HG03045 (cell line): ENCODE data around the gene RXRA.

Experiments
- ATAC-seq: cut with Tn5 transposase; IDR thresholded peaks from one replicate; pipeline ENCODE4 v1.9.1; 2021; ENCODE audit warnings: mild to moderate bottlenecking, moderate library complexity; ENCODE audit not compliant: unreplicated experiment

RXRA gene

DNA sequence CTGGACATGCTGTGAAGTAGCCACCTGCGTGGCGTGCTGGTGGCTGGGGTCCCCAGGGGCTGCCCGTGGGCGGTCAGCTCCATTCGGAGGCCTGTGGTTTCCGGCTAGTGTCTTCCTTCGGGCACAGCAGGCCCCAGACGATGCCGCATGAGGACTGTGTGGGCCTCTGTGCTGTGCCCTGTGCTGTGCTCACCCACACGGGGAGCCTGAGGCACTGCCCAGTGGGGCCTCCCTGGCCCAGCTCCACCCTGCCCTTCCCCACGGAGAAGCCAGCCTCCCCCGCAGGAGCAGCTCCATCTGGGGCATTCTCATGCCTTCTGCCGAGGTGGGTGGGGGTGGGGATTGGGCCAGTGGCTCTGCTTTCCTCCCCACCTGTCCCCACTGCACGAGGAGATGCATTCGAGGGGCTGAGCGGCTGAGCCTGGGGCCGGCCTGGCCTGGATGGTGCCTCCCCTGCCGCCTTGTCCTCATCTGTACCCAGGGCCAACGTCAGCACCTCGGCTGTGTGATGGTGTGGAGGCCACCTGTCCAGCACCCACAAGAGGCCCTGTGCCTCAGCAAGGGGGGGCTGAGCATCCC lies 24.2 kb downstream of the RXRA start:
- ATAC-seq, result no peak

- ATAC-seq, result no peak
Observed at GRCh38 chr9:134351606-134352176, 25.4 kb downstream of the RXRA start.

DNA sequence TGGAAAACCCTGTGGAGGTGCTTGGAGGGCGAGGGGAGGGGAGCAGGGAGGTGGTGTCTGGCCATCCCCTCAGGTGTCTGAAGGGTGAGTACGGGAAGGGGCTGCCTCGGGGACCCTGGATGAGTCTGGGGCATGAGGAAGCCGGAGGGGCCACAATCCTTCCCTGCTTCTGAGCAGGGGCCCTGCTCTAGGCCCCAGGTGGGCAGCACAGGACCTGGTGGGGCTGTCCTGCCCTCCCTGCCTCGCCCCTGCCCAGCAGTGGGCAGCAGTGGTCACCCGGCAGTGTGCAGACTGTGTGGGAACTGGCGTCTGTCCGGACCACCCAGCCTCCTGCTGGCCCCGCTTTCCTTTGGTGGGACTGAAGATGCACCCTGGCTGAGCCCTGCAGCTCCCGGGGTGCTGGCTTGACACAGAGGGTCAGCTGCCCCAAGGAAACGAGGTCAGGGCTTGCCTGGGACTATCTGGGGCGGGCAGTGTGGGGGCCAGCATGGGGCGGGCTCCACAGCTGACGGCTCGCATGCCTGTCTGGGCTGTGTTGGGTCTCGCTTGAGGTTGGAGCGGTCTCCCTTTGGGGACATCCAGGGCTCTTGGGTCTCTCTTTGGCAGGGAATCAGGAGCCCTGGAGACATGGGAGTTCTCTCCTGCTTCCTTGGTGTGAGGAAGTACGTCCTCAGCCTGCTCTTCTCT lies 26.1 kb downstream of the RXRA start:
- no peak for ATAC-seq

GRCh38 chr9:134353539-134353938 lies 27.3 kb downstream of the RXRA start:
- ATAC-seq, result no peak

- no peak for ATAC-seq
Observed at GRCh38 chr9:134355158-134355557, 28.9 kb downstream of the RXRA start.

DNA sequence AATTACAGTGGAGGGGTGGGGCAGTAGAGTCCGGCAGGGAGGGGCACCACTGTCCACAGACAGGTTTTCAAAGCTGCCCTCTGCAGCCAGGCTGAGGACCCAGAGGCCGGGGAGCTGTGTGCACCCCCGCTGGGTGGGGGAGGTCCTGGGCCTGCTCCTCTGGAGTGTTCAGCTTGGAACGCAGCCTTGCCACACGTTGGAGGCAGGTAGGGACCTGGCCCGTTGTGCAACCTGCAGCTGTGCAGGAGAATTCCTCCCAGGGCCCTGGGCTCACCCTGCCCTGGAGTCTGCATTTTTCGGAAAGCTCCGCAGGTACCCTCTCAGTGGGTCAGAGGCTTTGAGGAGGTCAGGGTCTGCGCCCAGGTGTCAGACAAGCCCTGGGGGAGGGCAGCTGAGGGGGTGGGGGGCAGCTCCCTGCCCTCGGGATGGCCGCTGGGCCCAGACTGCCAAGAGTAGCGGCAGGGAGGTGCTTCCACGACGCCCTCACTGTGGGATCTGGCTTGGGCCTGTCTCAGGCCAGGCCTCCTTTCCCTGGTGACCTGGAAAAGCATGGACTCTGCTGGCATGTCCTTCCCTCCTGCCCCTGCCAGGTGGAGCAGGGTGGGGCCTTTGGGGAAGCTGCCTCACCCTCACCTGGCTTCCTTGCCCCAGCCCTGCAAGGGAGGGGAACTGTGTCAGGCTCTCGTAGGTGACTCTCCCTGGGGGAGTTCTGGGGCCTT lies 29.5 kb downstream of the RXRA start:
- ATAC-seq, result no peak

DNA sequence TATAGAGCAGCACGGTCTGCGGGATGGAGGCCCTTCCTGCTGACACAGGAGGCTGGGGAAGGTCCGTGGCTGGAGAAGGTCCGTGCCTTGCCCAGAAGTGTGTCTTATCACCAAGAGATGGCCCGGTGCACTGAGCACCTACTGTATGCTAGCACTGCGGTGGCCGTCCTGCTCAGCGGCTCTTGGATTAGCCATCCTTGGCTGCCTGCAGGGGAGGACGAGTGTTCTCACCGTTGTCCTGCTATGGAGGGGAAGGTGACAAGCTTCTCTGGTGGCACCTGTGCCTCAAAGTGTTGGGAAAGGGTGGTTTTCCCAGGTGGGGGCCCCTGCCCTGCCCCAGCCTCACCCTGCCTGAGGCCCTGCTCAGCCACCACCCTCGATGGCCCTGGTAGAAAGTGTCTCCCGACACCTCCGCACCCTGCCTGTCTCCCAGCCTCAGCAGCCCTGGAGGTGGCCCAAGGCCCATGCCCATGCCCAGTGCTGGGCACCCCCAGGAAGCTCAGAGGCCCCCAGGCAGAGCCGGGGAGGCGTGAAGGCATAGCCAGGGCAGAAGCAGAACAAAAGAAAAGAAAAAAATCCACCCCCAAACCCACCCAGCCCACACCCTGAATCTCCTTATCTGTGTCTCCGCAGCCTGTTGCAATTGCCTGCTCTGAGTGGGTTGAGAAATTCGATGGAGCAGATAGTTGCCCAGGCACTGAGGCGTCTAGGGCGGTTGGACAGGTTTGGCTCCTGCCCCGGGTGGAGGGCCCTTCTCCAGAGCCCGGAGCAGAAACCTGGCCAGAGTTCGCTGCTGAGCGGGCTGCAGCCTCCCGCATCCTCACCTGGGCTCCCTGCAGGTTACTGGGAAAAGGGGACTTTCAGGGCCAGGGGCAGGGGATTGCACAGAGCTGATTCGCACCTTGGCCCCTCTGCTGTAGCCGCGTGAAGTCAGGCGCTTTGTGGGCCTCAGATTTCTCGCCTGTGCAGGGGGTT lies 30.5 kb downstream of the RXRA start:
- ATAC-seq, result no peak

GRCh38 chr9:134357631-134358025 lies 31.4 kb downstream of the RXRA start:
- ATAC-seq, result no peak

DNA sequence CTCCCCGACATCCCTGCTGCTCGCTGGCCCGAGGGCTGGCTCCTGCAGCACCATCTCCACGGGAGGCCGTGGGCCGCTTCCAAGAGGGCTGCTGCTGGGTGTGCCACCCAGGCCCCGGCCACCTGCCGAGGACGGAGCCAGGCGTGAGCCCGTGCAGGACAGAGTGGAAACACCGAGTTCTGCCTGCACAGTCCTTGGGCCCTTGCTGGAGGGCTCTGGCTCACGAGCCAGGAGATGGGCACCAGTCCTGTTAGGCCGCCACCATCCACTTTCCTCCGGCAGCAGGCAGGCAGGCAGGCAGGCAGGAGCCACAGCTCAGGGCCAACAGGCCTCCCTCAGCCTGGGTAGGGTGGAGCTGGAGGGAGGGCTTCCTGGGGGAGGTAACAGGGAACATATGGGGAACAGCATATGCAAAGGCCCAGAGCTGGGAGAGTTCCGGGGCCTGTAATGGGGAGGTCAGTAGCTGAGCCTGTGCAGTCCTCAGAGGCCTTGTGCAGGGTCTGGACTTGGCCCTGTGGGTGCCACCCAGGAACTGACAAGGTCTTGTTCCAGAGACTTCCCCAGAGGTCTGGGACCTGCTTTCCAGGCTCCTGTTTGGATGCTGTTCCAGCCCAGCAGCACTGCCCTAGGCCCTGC lies 31.9 kb downstream of the RXRA start:
- no peak for ATAC-seq

GRCh38 chr9:134358662-134359319 lies 32.5 kb downstream of the RXRA start:
- no peak for ATAC-seq

DNA sequence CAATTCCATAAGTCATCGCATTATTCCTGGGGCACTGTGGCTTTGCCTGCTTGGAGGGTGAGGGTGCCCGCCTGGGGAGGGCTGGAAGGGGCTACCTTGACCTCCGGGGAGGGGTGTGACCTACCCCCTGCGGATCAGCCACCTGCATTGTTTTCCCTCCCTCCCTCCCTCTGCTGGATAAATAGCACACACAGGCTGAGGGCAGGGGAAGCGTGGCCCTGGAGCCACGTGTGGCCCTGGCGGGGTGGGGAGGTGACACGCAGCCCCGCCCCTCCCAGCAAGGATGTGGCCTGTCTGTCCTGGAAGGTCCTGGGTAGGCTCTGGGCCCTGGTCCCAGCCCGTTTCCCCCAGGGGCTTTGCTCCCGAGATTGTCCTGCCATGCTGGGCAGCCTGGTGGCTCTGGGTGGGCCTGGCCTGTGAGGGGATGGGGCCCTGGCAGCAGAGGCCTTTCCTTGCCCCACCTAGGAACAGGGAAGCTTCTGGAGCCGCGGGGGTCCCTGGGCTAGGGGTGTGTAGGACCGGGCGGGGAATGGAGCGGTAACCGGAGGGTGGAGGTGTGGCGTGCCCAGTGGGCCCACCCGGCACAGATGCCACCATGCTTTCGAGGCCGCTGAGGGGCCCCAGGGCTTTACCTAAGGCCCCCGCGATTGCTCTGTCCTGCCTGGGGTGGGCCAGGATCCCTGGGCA lies 33.4 kb downstream of the RXRA start:
- ATAC-seq, result no peak

- no peak for ATAC-seq
Observed at GRCh38 chr9:134360180-134360759, 34.0 kb downstream of the RXRA start.

DNA sequence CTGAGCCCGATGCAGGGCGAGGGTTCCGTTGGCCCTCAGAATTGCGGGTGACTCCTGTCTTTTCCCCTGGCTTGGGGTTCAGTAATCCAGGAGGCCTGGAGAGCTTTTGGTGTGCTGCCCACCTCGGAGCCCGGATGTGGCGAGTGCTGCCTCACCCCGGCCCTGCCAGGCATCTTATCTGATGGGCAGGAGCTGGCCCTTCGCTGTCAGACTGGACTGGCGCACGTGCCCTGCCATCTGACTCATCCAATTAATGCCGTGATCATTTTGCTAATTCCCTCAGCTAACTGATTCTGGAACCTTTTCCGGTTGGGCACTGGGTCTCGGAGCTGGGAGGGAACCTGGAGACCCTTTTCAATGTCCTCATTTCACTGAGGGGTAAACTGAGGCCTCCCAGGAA lies 34.6 kb downstream of the RXRA start:
- ATAC-seq, result no peak

GRCh38 chr9:134361426-134361825 lies 35.2 kb downstream of the RXRA start:
- ATAC-seq, result no peak

GRCh38 chr9:134361843-134362414 lies 35.7 kb downstream of the RXRA start:
- no peak for ATAC-seq

GRCh38 chr9:134363450-134363849 lies 37.2 kb downstream of the RXRA start:
- ATAC-seq, result no peak

GRCh38 chr9:134364391-134365114 lies 38.3 kb downstream of the RXRA start:
- no peak for ATAC-seq

DNA sequence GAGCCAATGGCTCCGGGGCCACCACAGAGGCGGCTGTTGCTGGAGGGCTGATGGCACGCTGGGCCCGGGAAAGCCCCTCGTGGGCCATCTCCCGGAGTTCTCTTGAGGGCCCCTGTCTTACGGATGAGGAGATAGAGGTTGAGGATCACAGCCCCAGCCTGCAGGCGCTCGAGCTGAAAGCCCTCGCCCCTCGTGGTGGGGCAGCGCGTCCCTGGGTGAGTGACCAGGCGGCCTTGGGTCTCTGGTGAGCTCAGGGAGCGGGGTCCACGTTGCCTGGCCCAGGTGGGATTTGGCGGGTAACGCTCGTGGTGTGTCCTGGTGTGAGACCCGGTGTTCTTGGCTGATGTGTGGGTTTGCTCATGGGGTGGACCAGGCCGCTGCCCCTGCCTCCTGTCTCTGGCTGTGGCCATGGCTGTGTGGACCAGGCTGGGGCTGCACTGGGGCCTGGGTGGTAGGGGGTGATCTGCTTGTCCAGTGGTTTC lies 38.9 kb downstream of the RXRA start:
- ATAC-seq, result no peak
